K562 (cell line): ENCODE measurements around the gene SLC5A12. TPM values are rescaled to one million over a fixed set of nuclear protein-coding genes. Genes with fewer than 3 reads are reported as not detected.

Experiments used
- ATAC-seq: fragments of 200-7000 bp; cut with Tn5 transposase; 3 replicates; pipeline ENCODE4 v1.9.1; 2020; ENCODE audit warnings: moderate library complexity
- BruUV-seq: library from RNA; stranded (reverse); fragments of 400-500 nt; replicated peaks from 2 replicates; lab custom pipeline; 2021; lab: Mats Ljungman, UMichigan
- CTCF ChIA-PET: fragments of 300-600 bp; formaldehyde crosslinking; extraction: SDS; loops from one replicate; lab custom pipeline; 2021; ENCODE audit warnings: low intra/inter-chr PET ratio; lab: Yijun Ruan, JAX
- POLR2A ChIA-PET: fragments of 300-600, 350-650 bp; sonication (Branson Sonifier 250); formaldehyde crosslinking; extraction: SDS; loops from one replicate; lab custom pipeline; 2021; ENCODE audit warnings: antibody characterized with exemption, inconsistent platforms; lab: Yijun Ruan, JAX
- DNase-seq, 4 experiments: peaks; one replicate each; pipeline versions ENCODE4 v3.0.0 to v3.0.0-alpha.2; 2011 to 2018; ENCODE audit warnings: low spot score in 3 of 4, mixed read lengths in 3 of 4; ENCODE audit errors: extremely low read depth in 1 of 4
- FAIRE-seq: peaks from 2 replicates; lab custom pipeline; 2011; peaks lifted over from hg19 to GRCh38; lab: Jason Lieb, UNC
- H2AFZ ChIP-seq: 2 replicates; pipeline ENCODE4 v1.6.0; 2011; ENCODE audit warnings: low read depth, low read length, control low read depth, inconsistent platforms
- H3K27ac ChIP-seq: fragments of 200-600 bp; 3 replicates; pipeline ENCODE4 v1.8.0; 2011; ENCODE audit warnings: low read depth, mild to moderate bottlenecking, control low read depth, inconsistent platforms, low read length, moderate library complexity, mixed read lengths; ENCODE audit errors: extremely low read depth
- H3K27me3 ChIP-seq, 2 experiments: fragments of 300-600 bp in 1 of 2; 2 replicates in 1 of 2; 3 replicates in 1 of 2; pipeline versions ENCODE4 v1.6.0 to v1.8.0; 2011; ENCODE audit warnings: inconsistent platforms in 2 of 2, low read length in 2 of 2, mild to moderate bottlenecking in 1 of 2, mixed read lengths in 1 of 2, moderate library complexity in 1 of 2; ENCODE audit not compliant: control insufficient read depth in 2 of 2, insufficient read depth in 2 of 2
- H3K36me3 ChIP-seq: fragments of 300-600 bp; 3 replicates; pipeline ENCODE4 v1.8.0; 2011; ENCODE audit warnings: mild to moderate bottlenecking, low read length, inconsistent platforms; ENCODE audit not compliant: control insufficient read depth, insufficient read depth
- H3K4me1 ChIP-seq, 2 experiments: fragments of 200-600 bp in 1 of 2; replicated peaks in 1 of 2; 2 replicates in 1 of 2; 3 replicates in 1 of 2; pipeline versions ENCODE4 v1.5.1 to v1.8.0; 2011; ENCODE audit warnings: inconsistent platforms in 2 of 2, low read length in 2 of 2, mild to moderate bottlenecking in 1 of 2, mixed read lengths in 1 of 2, moderate library complexity in 1 of 2; ENCODE audit not compliant: control insufficient read depth in 2 of 2, insufficient read depth in 2 of 2
- H3K4me2 ChIP-seq: 2 replicates; pipeline ENCODE4 v1.6.1; 2011; ENCODE audit warnings: low read length, control low read depth, inconsistent platforms, mixed read lengths; ENCODE audit not compliant: insufficient read depth
- H3K4me3 ChIP-seq: fragments of 200-600 bp; sonication (generic), shearing (Covaris generic); 2 replicates; pipeline ENCODE4 v1.5.1; 2016; ENCODE audit warnings: control low read depth, inconsistent platforms
- H3K79me2 ChIP-seq: fragments of 200-600 bp; 3 replicates; pipeline ENCODE4 v1.8.0; 2011; ENCODE audit warnings: low read length, inconsistent platforms; ENCODE audit not compliant: control insufficient read depth, insufficient read depth
- H3K9ac ChIP-seq, 2 experiments: 2 replicates each; pipeline versions ENCODE4 v1.6.0 to v1.6.1; 2011; ENCODE audit warnings: low read depth in 2 of 2, low read length in 2 of 2, control low read depth in 1 of 2, inconsistent platforms in 1 of 2, mild to moderate bottlenecking in 1 of 2, mixed read lengths in 1 of 2; ENCODE audit not compliant: insufficient read depth in 1 of 2
- H3K9me1 ChIP-seq: one replicate; pipeline ENCODE4 v1.6.0; 2011; ENCODE audit warnings: inconsistent platforms, mild to moderate bottlenecking, low read length, moderate library complexity; ENCODE audit not compliant: control insufficient read depth, insufficient read depth
- H3K9me3 ChIP-seq: replicated peaks from 2 replicates; pipeline ENCODE4 v1.5.1; 2011; ENCODE audit warnings: low read depth, low read length, inconsistent platforms; ENCODE audit not compliant: control insufficient read depth, insufficient read depth
- H4K20me1 ChIP-seq: replicated peaks from 2 replicates; pipeline ENCODE4 v1.6.1; 2011; ENCODE audit warnings: low read length, inconsistent platforms, mixed read lengths; ENCODE audit not compliant: control insufficient read depth, insufficient read depth
- WGBS: fragments of 100-300 bp; shearing (Covaris generic); methylation state at CpG from one replicate; pipeline ENCODE4 v1.1.6; 2016; ENCODE audit warnings: low coverage, mixed read lengths; ENCODE audit not compliant: insufficient coverage; ENCODE audit errors: missing lambda C conversion rate; 5-methylcytosine and 5-hydroxymethylcytosine counted together
- in situ Hi-C: fragments of 300-500 bp; cut with MboI; formaldehyde crosslinking; loops from 4 replicates; pipeline ENCODE4 v1.15.0; 2018; ENCODE audit warnings: inconsistent platforms, mixed read lengths
- intact Hi-C: fragments of 100-400 bp; cut with micrococcal nuclease; formaldehyde crosslinking; loops from 2 replicates; pipeline ENCODE4 v1.14.2; 2022
- polyA plus RNA-seq, 8 experiments: library from polyadenylated mRNA; depleted of rRNA in 4 of 8; stranded (reverse) in 5 of 8; unstranded in 3 of 8; fragments of >200 nt; fragmentation: Nextera tagmentation in 2 of 8; fragmentation: Illumina TruSeq in 1 of 8; extraction: Ambion mirVana in 2 of 8; extraction: Trizol in 1 of 8; gene quantifications; 2 replicates each; pipeline versions ENCODE4 v1.2.1 to v1.2.3, GENCODE V29; 2011 to 2014; ENCODE audit warnings: inconsistent platforms in 1 of 8, missing spikeins in 1 of 8
- total RNA-seq, 7 experiments: library from RNA; depleted of rRNA in 6 of 7; stranded (reverse); fragments of >200 nt in 6 of 7; fragmentation: Illumina TruSeq in 2 of 7; extraction: Trizol in 2 of 7; gene quantifications; 2 replicates each; pipeline versions ENCODE4 v1.2.1 to v1.2.3, GENCODE V29; 2011 to 2021; ENCODE audit warnings: low replicate concordance in 1 of 7
- TF ChIP-seq, protein P1 (sequence below): sonication (generic); formaldehyde crosslinking; IDR thresholded peaks from 2 replicates; pipeline ENCODE4 v1.8.0; 2022; ENCODE audit warnings: missing genetic modification reagents, mild to moderate bottlenecking, borderline replicate concordance
- TF ChIP-seq, protein P2 (sequence below), 2 experiments: IDR thresholded peaks; 2 replicates each; pipeline ENCODE4 v1.6.1; 2012; ENCODE audit warnings: improper control_type of control experiment in 2 of 2, low read depth in 2 of 2, low read length in 2 of 2, borderline replicate concordance in 1 of 2

The SLC5A12 gene
- total and polyA plus RNA-seq, 9 of the 15 experiments (the other 6 are each of a cell fraction or from before 2014, with no cell fraction given), result 0.03 to 0.16 (median 0.06) TPM; not detected in 5

DNA sequence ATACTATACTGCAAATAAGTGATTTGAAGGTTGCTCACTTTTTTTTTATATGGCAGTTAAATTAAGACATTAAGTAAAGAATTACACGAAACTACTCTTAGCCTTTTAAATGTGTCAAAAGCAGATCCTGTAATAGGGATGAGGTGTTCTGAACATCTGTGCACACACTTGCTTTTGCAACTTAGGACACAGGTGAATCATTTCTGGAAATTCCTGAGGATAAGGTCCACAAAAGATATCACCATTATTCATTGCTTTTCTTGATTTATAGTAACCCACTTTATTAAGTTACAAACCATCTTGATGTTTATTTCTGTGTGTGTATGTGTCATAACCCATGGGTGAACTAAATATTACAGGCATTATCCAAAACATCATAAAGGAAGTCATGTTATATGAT is 55.9 kb downstream of the SLC5A12 start:
- H2AFZ ChIP-seq, result no peak overlapping the region
- no peak overlapping the region for H3K9ac ChIP-seq
- BruUV-seq, result no TSS peak
- H3K27me3 ChIP-seq, result no peaks in the 10 kb centered on the region
- no peak overlapping the region for H3K4me2 ChIP-seq
- TF ChIP-seq, protein P1, sequence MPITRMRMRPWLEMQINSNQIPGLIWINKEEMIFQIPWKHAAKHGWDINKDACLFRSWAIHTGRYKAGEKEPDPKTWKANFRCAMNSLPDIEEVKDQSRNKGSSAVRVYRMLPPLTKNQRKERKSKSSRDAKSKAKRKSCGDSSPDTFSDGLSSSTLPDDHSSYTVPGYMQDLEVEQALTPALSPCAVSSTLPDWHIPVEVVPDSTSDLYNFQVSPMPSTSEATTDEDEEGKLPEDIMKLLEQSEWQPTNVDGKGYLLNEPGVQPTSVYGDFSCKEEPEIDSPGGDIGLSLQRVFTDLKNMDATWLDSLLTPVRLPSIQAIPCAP (CRISPR knock-in tag), result no peak
- no peak for ATAC-seq
- no peak for DNase-seq
- H4K20me1 ChIP-seq, result no peaks in the 10 kb centered on the region
- no peak overlapping the region for H3K27ac ChIP-seq
- no peak overlapping the region for H3K4me3 ChIP-seq
- no peaks in the 10 kb centered on the region for H3K9me3 ChIP-seq
- FAIRE-seq, result no peak
- intact Hi-C loops, result no loop called here
- H3K36me3 ChIP-seq, result no peaks in the 10 kb centered on the region
- WGBS, result 7% methylated on average over 1 of the region's 1 CpG
- ChIA-PET POLR2A (no interaction called here), CTCF (no interaction called here)
- no peaks in the 10 kb centered on the region for H3K9me1 ChIP-seq
- in situ Hi-C loops, result no loop called here
- H3K79me2 ChIP-seq, result no peaks in the 10 kb centered on the region
- no peaks in the 10 kb centered on the region for H3K4me1 ChIP-seq

DNA sequence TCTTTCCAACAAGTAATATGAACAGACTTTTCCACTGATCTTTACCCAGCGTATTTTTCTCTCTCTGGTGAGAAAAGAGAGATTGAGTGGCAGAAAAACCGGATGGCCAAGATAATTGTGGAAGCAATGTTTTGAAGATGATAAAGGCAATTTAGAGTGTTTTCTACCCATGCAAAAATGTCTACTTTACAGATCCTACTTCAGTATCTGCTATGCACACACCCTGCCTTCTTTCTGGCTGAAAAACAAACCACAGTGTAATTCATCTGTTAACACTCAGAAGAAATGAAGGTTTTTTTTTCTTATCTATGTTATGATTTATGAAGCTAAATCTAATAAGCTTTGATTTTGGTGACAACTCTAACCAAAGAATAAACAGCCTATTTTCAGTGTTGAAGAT is 56.8 kb downstream of the SLC5A12 start:
- FAIRE-seq (no peak), ATAC-seq (no peak), DNase-seq (no peak)
- Histone ChIP-seq H3K9me1 (no peaks in the 10 kb centered on the region), H3K27ac (no peak overlapping the region), H3K36me3 (no peaks in the 10 kb centered on the region), H3K4me2 (no peak overlapping the region), H3K9me3 (no peaks in the 10 kb centered on the region), H2AFZ (no peak overlapping the region), H3K4me3 (no peak overlapping the region), H4K20me1 (no peaks in the 10 kb centered on the region), H3K9ac (no peak overlapping the region), H3K4me1 (no peaks in the 10 kb centered on the region), H3K79me2 (no peaks in the 10 kb centered on the region), H3K27me3 (no peaks in the 10 kb centered on the region)
- BruUV-seq, result no TSS peak
- in situ Hi-C loops, result no loop called here
- POLR2A ChIA-PET, result no interaction called here
- 0% methylated on average over 2 of the region's 2 CpGs for WGBS
- intact Hi-C loops, result no loop called here
- TF ChIP-seq, protein P2, sequence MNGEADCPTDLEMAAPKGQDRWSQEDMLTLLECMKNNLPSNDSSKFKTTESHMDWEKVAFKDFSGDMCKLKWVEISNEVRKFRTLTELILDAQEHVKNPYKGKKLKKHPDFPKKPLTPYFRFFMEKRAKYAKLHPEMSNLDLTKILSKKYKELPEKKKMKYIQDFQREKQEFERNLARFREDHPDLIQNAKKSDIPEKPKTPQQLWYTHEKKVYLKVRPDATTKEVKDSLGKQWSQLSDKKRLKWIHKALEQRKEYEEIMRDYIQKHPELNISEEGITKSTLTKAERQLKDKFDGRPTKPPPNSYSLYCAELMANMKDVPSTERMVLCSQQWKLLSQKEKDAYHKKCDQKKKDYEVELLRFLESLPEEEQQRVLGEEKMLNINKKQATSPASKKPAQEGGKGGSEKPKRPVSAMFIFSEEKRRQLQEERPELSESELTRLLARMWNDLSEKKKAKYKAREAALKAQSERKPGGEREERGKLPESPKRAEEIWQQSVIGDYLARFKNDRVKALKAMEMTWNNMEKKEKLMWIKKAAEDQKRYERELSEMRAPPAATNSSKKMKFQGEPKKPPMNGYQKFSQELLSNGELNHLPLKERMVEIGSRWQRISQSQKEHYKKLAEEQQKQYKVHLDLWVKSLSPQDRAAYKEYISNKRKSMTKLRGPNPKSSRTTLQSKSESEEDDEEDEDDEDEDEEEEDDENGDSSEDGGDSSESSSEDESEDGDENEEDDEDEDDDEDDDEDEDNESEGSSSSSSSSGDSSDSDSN (IDR thresholded peaks at IDR 0.05; ENCODE audit: borderline replicate concordance in 1 of 2, low read depth in 2 of 2, low read length in 2 of 2), result no peak
- CTCF ChIA-PET, result no interaction called here
